ENCODE measurements around the gene TNPO1.
A peak's percentile ranks its signal among the peaks of the same experiment; 100 is the strongest.

GRCh38 chr5:72955143-72955767 is 138.8 kb downstream of the TNPO1 start:
- TF ChIP-seq MAX (IDR thresholded peaks at IDR 0.05) (no peak; the same call in 1 of the 2 replicates), SP1 (IDR thresholded peaks at IDR 0.05; ENCODE audit: low read depth, low read length) (no peak), ATF2 (IDR thresholded peaks at IDR 0.05; ENCODE audit: low read length) (no peak), BRCA1 (IDR thresholded peaks at IDR 0.05; ENCODE audit: low read depth, low read length) (no peak), CTCF (IDR thresholded peaks at IDR 0.05; ENCODE audit: control extremely low read depth in 1 of 3, insufficient read depth in 1 of 3, low read depth in 1 of 3, low read length in 3 of 3) (no peak), TAF1 (IDR thresholded peaks at IDR 0.05; ENCODE audit: low read depth, low read length) (no peak), POLR2A (IDR thresholded peaks at IDR 0.05; ENCODE audit: control extremely low read depth in 1 of 2, low read depth in 2 of 2, low read length in 2 of 2) (no peak), GABPA (IDR thresholded peaks at IDR 0.05; ENCODE audit: borderline replicate concordance, insufficient read depth, low read length) (no peak), PHF8 (conservative IDR thresholded peaks at IDR 0.05; ENCODE audit: low read depth, low read length) (peak; percentile 43; the same call in 1 of the 2 replicates), SIX5 (IDR thresholded peaks at IDR 0.05; ENCODE audit: low read depth, low read length) (no peak)

Measured in H1 (cell line).